MCF 10A (cell line): ENCODE measurements around the gene GPALPP1. TPM values are rescaled to one million over a fixed set of nuclear protein-coding genes. Genes with fewer than 3 reads are reported as not detected.

Experiments used
- BruUV-seq: library from RNA; stranded (reverse); fragments of 400-500 nt; replicated peaks from 2 replicates; lab custom pipeline; 2021; lab: Mats Ljungman, UMichigan
- CTCF ChIA-PET: fragments of 300-600 bp; sonication (Branson Sonifier 250); formaldehyde crosslinking; extraction: SDS; loops from one replicate; lab custom pipeline; 2021; ENCODE audit warnings: antibody characterized with exemption, inconsistent platforms; lab: Yijun Ruan, JAX
- POLR2A ChIA-PET: fragments of 300-600, 350-650 bp; sonication (Branson Sonifier 250); formaldehyde crosslinking; extraction: SDS; loops from one replicate; lab custom pipeline; 2020; ENCODE audit warnings: antibody characterized with exemption, inconsistent platforms; lab: Yijun Ruan, JAX
- DNase-seq: peaks from one replicate; pipeline ENCODE4 v3.0.0-alpha.2; 2018; ENCODE audit not compliant: unreplicated experiment
- H3K27ac Mint-ChIP-seq: one replicate; pipeline ENCODE4 v1.8.0; 2022; ENCODE audit warnings: mild to moderate bottlenecking, low read depth, mixed read lengths; ENCODE audit not compliant: unreplicated experiment
- H3K27me3 Mint-ChIP-seq: one replicate; pipeline ENCODE4 v1.8.0; 2022; ENCODE audit warnings: mixed read lengths; ENCODE audit not compliant: insufficient read depth, unreplicated experiment
- H3K36me3 Mint-ChIP-seq: one replicate; pipeline ENCODE4 v1.8.0; 2022; ENCODE audit warnings: mild to moderate bottlenecking, moderate library complexity, mixed read lengths; ENCODE audit not compliant: insufficient read depth, unreplicated experiment
- H3K4me1 Mint-ChIP-seq: one replicate; pipeline ENCODE4 v1.8.0; 2022; ENCODE audit warnings: mixed read lengths; ENCODE audit not compliant: insufficient read depth, unreplicated experiment
- H3K4me3 Mint-ChIP-seq: one replicate; pipeline ENCODE4 v1.8.0; 2022; ENCODE audit warnings: mild to moderate bottlenecking, moderate library complexity, mixed read lengths; ENCODE audit not compliant: unreplicated experiment
- H3K9me3 Mint-ChIP-seq: one replicate; pipeline ENCODE4 v1.8.0; 2022; ENCODE audit warnings: mixed read lengths; ENCODE audit not compliant: unreplicated experiment
- intact Hi-C: fragments of 100-400 bp; cut with micrococcal nuclease; formaldehyde crosslinking; loops from 2 replicates; pipeline ENCODE4 v1.14.1; 2022
- total RNA-seq: library from RNA; stranded (reverse); gene quantifications from 2 replicates; pipeline ENCODE4 v1.2.3, GENCODE V29; 2022
- TF ChIP-seq, protein P1 (sequence below): fragments of 200-600 bp; IDR thresholded peaks from one replicate; pipeline ENCODE4 v1.8.0; 2022; ENCODE audit warnings: antibody characterized with exemption, mild to moderate bottlenecking; ENCODE audit not compliant: unreplicated experiment

GPALPP1 gene
- total RNA-seq, 1 experiment from 2014 or later: 21.0 TPM

DNA sequence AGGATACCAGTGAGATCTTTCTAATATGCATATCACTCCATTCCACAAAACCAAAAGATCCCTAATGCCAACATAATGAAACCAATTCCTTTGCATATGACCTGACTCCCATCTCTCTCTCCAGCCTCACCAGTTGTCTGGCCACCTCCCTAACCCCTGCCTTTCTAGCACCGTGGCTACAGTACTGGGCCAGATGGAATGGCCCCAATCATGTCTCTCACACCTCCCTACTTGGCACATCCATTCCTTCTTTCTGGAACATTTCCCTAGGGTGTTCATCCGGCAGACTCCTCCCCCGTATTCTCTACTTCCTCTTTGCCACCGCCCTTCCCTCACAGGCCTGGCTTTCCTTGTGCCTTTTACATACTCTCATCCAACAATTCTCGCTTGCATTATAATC, 62.0 kb downstream of the GPALPP1 start:
- POLR2A ChIA-PET: interaction anchor here (0.8 kb wide), 1 partner anchor 140 kb away, joined by 3 read pairs; no protein-coding TSS in a partner anchor
- intact Hi-C loops: no loop called here
- H3K36me3 Mint-ChIP-seq: no peaks in the 10 kb centered on the region
- CTCF ChIA-PET: interaction anchor here (0.7 to 6.9 kb wide), 2 partner anchors 229 to 445 kb away, joined by 3 to 39 read pairs; no protein-coding TSS in a partner anchor
- peaks cover 15% of the 10 kb centered on the region for H3K4me1 Mint-ChIP-seq
- H3K27me3 Mint-ChIP-seq: no peaks in the 10 kb centered on the region
- H3K9me3 Mint-ChIP-seq: no peaks in the 10 kb centered on the region
- BruUV-seq: no TSS peak
- TF ChIP-seq, protein P1, sequence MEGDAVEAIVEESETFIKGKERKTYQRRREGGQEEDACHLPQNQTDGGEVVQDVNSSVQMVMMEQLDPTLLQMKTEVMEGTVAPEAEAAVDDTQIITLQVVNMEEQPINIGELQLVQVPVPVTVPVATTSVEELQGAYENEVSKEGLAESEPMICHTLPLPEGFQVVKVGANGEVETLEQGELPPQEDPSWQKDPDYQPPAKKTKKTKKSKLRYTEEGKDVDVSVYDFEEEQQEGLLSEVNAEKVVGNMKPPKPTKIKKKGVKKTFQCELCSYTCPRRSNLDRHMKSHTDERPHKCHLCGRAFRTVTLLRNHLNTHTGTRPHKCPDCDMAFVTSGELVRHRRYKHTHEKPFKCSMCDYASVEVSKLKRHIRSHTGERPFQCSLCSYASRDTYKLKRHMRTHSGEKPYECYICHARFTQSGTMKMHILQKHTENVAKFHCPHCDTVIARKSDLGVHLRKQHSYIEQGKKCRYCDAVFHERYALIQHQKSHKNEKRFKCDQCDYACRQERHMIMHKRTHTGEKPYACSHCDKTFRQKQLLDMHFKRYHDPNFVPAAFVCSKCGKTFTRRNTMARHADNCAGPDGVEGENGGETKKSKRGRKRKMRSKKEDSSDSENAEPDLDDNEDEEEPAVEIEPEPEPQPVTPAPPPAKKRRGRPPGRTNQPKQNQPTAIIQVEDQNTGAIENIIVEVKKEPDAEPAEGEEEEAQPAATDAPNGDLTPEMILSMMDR: no peak
- H3K4me3 Mint-ChIP-seq: no peak overlapping the region
- no peak for DNase-seq
- H3K27ac Mint-ChIP-seq: no peak overlapping the region

DNA sequence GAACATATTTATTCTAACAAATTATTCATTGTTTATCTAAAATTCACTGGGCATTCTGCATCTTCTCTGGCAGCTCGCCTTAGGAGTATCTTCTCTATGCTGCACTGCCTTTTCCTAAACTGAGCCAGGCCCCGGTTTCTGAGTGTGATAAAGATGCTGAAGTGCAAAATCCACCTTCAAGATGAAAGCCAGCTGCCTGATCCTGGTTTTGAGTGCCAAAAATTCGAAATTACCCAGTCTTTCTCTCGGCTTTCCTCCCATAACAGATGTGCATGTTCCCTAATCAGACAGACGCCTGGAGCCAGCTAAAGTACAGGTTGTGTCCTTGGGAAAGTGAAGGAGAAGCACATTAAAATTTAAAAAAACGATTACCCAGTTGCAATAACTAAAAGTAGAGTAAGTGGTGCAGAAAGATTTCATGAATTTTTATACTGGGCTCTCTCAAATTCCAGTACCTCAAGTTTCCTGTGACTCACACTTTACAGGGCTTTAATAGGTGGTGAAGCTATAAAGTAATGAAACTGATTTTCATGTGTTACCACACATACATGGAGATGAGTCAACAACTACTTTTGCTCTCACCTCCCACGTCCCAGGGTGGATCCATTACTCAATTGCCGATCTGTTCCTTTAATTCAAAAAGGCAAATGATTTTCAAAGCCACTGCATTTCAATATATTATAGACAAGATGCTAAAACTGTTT, 66.0 kb downstream of the GPALPP1 start:
- Mint-ChIP-seq H3K4me1 (peaks cover 14% of the 10 kb centered on the region), H3K27ac (peak overlapping the region; percentile 88), H3K27me3 (no peaks in the 10 kb centered on the region), H3K36me3 (no peaks in the 10 kb centered on the region), H3K4me3 (peak overlapping the region; percentile 66), H3K9me3 (no peaks in the 10 kb centered on the region)
- DNase-seq: peak; percentile 93
- TF ChIP-seq, protein P1: no peak
- CTCF ChIA-PET: interaction anchor here (0.6 to 6.9 kb wide), 12 partner anchors 8 to 314 kb away, joined by 3 to 39 read pairs (median 4); no protein-coding TSS in a partner anchor
- intact Hi-C loops: loop anchor here (2.0 kb wide), 2 partner anchors 65 to 225 kb away; partner anchors contain the start of gene GTF2F2
- BruUV-seq: no TSS peak
- POLR2A ChIA-PET: interaction anchor here (0.5 to 3.4 kb wide), 41 partner anchors 8 to 1484 kb away, joined by 3 to 71 read pairs (median 5); partner anchors contain the start of genes GTF2F2 and TPT1

DNA sequence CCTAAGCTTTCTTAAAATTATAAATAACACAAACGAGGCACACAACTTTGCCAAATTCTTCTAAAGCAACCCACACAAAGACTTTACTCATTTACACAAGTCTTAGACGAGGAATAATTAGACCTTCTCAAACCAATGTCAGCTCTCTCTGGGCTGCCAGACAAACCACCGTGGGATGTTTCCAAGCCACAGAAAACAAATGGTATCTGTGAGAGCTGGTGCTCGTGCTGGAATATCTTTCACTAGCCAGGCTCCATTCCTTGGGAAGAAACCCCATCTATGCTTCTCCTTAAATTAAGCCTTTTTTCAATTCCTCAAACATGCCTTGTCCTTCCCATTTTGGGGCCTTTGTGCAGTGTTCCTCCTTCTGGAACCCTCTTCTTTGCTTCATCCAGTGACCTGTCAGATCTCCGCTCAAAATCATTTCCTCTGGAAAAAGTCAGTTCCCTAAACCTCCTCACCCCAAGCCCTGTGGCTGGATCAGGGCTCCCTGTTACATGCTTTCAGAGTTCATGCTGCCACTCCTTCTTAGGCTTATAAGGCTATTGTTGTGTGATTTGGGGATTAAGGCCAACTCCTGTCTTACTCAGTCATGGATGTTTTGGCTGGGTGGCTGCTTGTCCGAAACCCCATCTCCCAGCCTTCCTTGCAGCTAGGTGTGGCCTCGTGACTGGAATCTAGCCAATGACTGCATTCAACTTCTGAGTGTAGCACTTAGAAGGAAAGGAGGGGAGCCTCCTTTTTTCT, 66.7 kb downstream of the GPALPP1 start:
- H3K27ac Mint-ChIP-seq: peak overlapping the region; percentile 88
- POLR2A ChIA-PET: interaction anchor here (0.6 to 3.4 kb wide), 42 partner anchors 9 to 285 kb away, joined by 3 to 71 read pairs (median 5); partner anchors contain the start of genes GTF2F2 and TPT1
- intact Hi-C loops: loop anchor here (2.0 kb wide), 2 partner anchors 65 to 225 kb away; partner anchors contain the start of gene GTF2F2
- no TSS peak for BruUV-seq
- no peaks in the 10 kb centered on the region for H3K9me3 Mint-ChIP-seq
- peak; percentile 93 for DNase-seq
- CTCF ChIA-PET: interaction anchor here (0.6 to 6.9 kb wide), 9 partner anchors 9 to 238 kb away, joined by 3 to 39 read pairs (median 5); no protein-coding TSS in a partner anchor
- peaks cover 14% of the 10 kb centered on the region for H3K4me1 Mint-ChIP-seq
- peak overlapping the region; percentile 66 for H3K4me3 Mint-ChIP-seq
- no peaks in the 10 kb centered on the region for H3K27me3 Mint-ChIP-seq
- no peaks in the 10 kb centered on the region for H3K36me3 Mint-ChIP-seq
- TF ChIP-seq, protein P1: no peak
